ENCODE measurements around the gene RALGAPA1. TPM values are rescaled to one million over a fixed set of nuclear protein-coding genes. Genes with fewer than 3 reads are reported as not detected.
A peak's percentile ranks its signal among the peaks of the same experiment; 100 is the strongest.

Gene RALGAPA1
- total RNA-seq, 4 donors from 2014 or later: 44.1 to 138 (median 108) TPM

GRCh38 chr14:35835208-35835982 is 26.3 kb upstream of the RALGAPA1 start:
- Histone ChIP-seq H3K27me3 (no peaks in the 10 kb centered on the region), H3K4me3 (no peak overlapping the region), H3K4me1 (no peaks in the 10 kb centered on the region), H3K36me3 (no peaks in the 10 kb centered on the region), H3K27ac (no peak overlapping the region), H3K9me3 (no peaks in the 10 kb centered on the region)
- TF ChIP-seq POLR2A (IDR thresholded peaks at IDR 0.05): no peak
- TF ChIP-seq CTCF (IDR thresholded peaks at IDR 0.05): no peak
- intact Hi-C loops (cut with DNase I; ENCODE audit: low total_unique reads): no loop called here
- DNase-seq: no peak

GRCh38 chr14:35829449-35829848 is 20.4 kb upstream of the RALGAPA1 start:
- Histone ChIP-seq H3K36me3 (no peaks in the 10 kb centered on the region), H3K27ac (no peak overlapping the region), H3K27me3 (no peaks in the 10 kb centered on the region), H3K4me1 (no peaks in the 10 kb centered on the region), H3K9me3 (no peaks in the 10 kb centered on the region), H3K4me3 (no peak overlapping the region)
- TF ChIP-seq POLR2A (IDR thresholded peaks at IDR 0.05): no peak
- no peak for TF ChIP-seq CTCF (IDR thresholded peaks at IDR 0.05)
- no peak for DNase-seq
- intact Hi-C loops (cut with DNase I; ENCODE audit: low total_unique reads): no loop called here

GRCh38 chr14:35827678-35828472 is 18.8 kb upstream of the RALGAPA1 start:
- no peaks in the 10 kb centered on the region for H3K36me3 ChIP-seq
- no peaks in the 10 kb centered on the region for H3K27me3 ChIP-seq
- intact Hi-C loops (cut with DNase I; ENCODE audit: low total_unique reads): no loop called here
- H3K9me3 ChIP-seq: no peaks in the 10 kb centered on the region
- no peak overlapping the region for H3K27ac ChIP-seq
- no peak overlapping the region for H3K4me3 ChIP-seq
- TF ChIP-seq CTCF (IDR thresholded peaks at IDR 0.05) (no peak), POLR2A (IDR thresholded peaks at IDR 0.05) (no peak)
- no peaks in the 10 kb centered on the region for H3K4me1 ChIP-seq
- no peak for DNase-seq

DNA sequence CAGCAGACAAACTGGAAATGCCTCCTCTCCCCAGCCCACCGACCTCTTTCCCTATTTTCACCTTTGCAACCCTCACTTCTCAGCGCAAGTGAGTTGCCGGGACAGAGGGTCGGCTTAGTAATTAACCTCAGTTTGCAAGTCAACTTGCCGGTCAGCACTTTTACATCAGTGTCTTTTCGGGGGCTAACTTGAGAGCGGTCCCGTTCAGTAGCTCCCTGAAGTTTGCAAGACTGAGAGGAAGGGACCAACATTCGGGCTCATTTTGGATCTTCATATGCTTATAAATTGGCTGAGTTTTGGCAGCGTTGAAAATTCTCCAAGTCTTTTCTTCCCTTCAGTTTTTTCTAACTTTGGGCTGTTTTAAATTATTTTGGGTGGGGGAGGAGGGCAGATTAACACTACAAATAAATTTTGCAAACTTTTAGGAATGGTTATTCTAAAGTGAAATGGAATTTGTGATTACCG is 17.9 kb upstream of the RALGAPA1 start:
- no peaks in the 10 kb centered on the region for H3K9me3 ChIP-seq
- H3K4me3 ChIP-seq: peak overlapping the region; percentile 63 to 84
- intact Hi-C loops (cut with DNase I; ENCODE audit: low total_unique reads): no loop called here
- TF ChIP-seq CTCF (IDR thresholded peaks at IDR 0.05): no peak
- TF ChIP-seq POLR2A (IDR thresholded peaks at IDR 0.05): no peak
- no peak for DNase-seq
- H3K27ac ChIP-seq: peak overlapping the region; percentile 94 to 95
- no peaks in the 10 kb centered on the region for H3K27me3 ChIP-seq
- no peaks in the 10 kb centered on the region for H3K36me3 ChIP-seq
- no peaks in the 10 kb centered on the region for H3K4me1 ChIP-seq
